PFSK-1 (cell line): Measurements from ENCODE around the gene RGS4.

Experiments used
- FOXP2 ChIP-seq: optimal IDR thresholded peaks from 2 replicates; pipeline ENCODE3; 2011; ENCODE audit warnings: borderline replicate concordance, control low read depth, inconsistent platforms; ENCODE audit not compliant: insufficient read depth; ENCODE audit errors: extremely low read length, extremely low read depth
- POLR2AphosphoS5 ChIP-seq: IDR thresholded peaks from 2 replicates; pipeline ENCODE4 v1.6.1; 2012; ENCODE audit warnings: low read depth, mild to moderate bottlenecking, control low read depth, low read length, moderate library complexity
- SIN3A ChIP-seq: IDR thresholded peaks from 2 replicates; pipeline ENCODE4 v1.6.1; 2012; ENCODE audit warnings: mild to moderate bottlenecking, low read length, moderate library complexity, borderline replicate concordance; ENCODE audit not compliant: insufficient read depth
- TAF1 ChIP-seq: IDR thresholded peaks from 2 replicates; pipeline ENCODE4 v1.6.1; 2012; ENCODE audit warnings: low read length, control low read depth, borderline replicate concordance; ENCODE audit not compliant: insufficient read depth
- TF ChIP-seq, protein P1 (sequence below), 2 experiments: IDR thresholded peaks; 2 replicates each; pipeline versions ENCODE4 v1.6.1 to v1.8.0; 2011 to 2012; ENCODE audit warnings: low read depth in 2 of 2, low read length in 2 of 2, control low read depth in 1 of 2, inconsistent platforms in 1 of 2, mild to moderate bottlenecking in 1 of 2, moderate library complexity in 1 of 2; ENCODE audit not compliant: insufficient read depth in 1 of 2

RGS4 gene

DNA sequence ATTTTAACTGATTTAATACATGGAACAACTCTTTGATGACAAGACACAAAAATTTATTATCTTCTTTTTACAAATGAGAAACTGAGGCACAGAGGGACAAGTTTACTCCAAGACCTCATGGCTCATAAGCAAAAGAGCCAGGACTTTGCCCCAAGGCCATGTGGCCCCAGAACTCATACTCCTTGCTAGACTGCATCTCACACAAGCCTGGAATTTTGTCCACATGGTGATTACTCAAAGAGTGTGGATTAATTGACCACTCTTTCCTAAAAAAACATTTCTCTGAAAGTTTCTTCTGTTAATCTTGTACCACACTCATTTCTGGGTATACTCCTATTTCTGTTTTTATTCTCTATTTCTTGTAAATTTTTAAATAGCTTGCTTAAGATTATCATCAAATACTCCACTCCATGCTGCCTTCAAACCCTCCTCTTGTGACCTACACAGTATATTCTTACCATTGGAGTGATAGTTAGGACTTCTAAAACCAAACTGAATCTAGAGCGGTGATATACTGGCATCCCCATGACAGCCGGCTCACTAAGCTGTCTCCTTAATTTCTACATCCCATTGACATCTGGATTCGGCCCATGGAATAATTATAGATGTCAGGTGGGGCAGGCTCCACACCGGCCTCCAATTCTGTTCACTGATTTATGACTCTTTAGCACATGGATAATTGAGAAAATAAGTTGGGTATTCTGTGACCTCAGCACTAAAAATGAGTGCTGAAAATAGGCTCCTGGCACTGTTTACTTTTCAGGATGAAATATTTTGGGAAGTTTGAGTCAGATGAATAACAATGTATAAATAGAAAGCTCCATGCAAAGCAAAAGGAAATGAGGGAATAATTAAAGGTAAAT lies 16.1 kb downstream of the RGS4 start:
- TF ChIP-seq FOXP2 (no peak), SIN3A (no peak), POLR2AphosphoS5 (no peak), TAF1 (no peak)
- TF ChIP-seq, protein P1, sequence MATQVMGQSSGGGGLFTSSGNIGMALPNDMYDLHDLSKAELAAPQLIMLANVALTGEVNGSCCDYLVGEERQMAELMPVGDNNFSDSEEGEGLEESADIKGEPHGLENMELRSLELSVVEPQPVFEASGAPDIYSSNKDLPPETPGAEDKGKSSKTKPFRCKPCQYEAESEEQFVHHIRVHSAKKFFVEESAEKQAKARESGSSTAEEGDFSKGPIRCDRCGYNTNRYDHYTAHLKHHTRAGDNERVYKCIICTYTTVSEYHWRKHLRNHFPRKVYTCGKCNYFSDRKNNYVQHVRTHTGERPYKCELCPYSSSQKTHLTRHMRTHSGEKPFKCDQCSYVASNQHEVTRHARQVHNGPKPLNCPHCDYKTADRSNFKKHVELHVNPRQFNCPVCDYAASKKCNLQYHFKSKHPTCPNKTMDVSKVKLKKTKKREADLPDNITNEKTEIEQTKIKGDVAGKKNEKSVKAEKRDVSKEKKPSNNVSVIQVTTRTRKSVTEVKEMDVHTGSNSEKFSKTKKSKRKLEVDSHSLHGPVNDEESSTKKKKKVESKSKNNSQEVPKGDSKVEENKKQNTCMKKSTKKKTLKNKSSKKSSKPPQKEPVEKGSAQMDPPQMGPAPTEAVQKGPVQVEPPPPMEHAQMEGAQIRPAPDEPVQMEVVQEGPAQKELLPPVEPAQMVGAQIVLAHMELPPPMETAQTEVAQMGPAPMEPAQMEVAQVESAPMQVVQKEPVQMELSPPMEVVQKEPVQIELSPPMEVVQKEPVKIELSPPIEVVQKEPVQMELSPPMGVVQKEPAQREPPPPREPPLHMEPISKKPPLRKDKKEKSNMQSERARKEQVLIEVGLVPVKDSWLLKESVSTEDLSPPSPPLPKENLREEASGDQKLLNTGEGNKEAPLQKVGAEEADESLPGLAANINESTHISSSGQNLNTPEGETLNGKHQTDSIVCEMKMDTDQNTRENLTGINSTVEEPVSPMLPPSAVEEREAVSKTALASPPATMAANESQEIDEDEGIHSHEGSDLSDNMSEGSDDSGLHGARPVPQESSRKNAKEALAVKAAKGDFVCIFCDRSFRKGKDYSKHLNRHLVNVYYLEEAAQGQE (IDR thresholded peaks at IDR 0.05; ENCODE audit: insufficient read depth in 1 of 2, low read depth in 2 of 2, low read length in 2 of 2): no peak

DNA sequence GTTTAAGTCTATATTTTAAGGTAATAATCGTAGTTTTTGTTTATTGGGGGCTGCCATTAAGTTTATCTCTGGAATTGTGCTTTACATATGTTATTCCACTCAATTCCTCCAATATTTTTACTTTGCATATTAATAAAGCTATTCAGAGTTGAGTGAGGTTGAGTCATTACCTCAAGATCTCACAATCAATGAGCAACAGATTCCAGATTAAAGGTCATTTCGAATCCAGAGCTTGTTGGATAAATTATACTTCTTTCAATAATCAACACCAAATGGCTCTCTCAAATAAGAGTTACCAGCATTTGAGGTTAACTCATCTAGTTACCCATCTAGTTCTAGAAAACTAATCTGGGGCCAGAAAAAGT lies 16.7 kb downstream of the RGS4 start:
- TF ChIP-seq TAF1: no peak
- TF ChIP-seq FOXP2: no peak
- no peak for TF ChIP-seq SIN3A
- TF ChIP-seq, protein P1 (IDR thresholded peaks at IDR 0.05; ENCODE audit: insufficient read depth in 1 of 2, low read depth in 2 of 2, low read length in 2 of 2): no peak
- TF ChIP-seq POLR2AphosphoS5: no peak

DNA sequence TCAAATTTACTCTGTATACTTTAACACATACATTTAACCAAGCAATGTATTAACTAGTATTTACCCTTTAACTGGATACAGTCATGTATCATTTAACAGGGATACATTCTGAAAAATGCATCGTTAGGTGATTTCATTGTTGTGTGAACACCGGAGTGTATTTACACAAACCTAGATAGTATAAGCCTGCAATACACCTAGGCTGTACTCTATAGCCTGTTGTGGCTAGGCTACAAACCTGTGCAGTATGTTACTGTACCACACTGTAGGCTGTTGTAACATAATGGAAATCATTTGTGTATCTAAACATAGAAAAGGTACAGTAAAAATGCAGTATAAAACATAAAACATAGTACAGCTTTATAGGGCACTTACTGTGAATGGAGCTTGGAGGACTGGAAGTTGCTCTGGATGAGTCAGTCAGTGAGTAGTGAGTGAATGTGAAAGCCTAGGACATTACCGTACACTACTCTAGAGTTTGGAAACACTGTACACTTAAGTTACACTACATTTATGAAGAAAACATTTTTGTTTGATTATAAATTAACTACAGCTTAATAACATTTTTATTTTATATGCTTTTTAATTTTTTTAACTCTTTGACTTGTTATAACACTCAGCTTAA lies 21.3 kb downstream of the RGS4 start:
- TF ChIP-seq, protein P1 (IDR thresholded peaks at IDR 0.05; ENCODE audit: insufficient read depth in 1 of 2, low read depth in 2 of 2, low read length in 2 of 2): no peak
- TF ChIP-seq FOXP2 (no peak), SIN3A (no peak), POLR2AphosphoS5 (no peak), TAF1 (no peak)

DNA sequence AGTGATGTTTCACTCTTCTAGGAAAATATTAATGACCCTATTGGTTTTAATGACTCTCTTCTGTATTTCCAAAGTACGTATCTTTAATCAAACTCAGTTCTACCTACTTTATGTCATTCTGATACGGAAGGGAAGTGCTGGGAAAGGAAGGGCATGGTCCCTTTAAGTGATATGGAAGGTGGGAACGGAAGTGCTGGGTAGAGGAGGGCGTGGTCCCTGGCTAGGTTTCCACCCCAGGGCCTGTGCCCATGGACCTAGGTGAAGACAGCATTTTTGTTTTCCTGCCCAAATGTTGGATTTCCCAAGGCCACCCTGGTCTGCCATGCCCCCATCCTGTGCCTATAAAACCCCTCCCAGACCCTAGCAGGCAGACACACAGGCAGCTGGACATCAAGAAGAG lies 24.0 kb downstream of the RGS4 start:
- TF ChIP-seq TAF1: no peak
- TF ChIP-seq, protein P1 (IDR thresholded peaks at IDR 0.05; ENCODE audit: insufficient read depth in 1 of 2, low read depth in 2 of 2, low read length in 2 of 2): no peak
- no peak for TF ChIP-seq FOXP2
- no peak for TF ChIP-seq SIN3A
- no peak for TF ChIP-seq POLR2AphosphoS5
